Activated CD4-positive, alpha-beta T cell treated with anti-CD3 and anti-CD28 coated beads, Interleukin-2, amount 50 U/mL, for 1 hour (primary cell): Measurements from ENCODE around the gene CDYL2.
A peak's percentile ranks its signal among the peaks of the same experiment; 100 is the strongest.
"Not testable (repeated sequence)": the region's sequence is repeated elsewhere in the genome, so short reads cannot be mapped to it uniquely, and the experiment has no call there.

Experiments
- DNase-seq: peaks from one replicate; pipeline ENCODE4 v3.0.0-alpha.2; 2020

Gene CDYL2, protein sequence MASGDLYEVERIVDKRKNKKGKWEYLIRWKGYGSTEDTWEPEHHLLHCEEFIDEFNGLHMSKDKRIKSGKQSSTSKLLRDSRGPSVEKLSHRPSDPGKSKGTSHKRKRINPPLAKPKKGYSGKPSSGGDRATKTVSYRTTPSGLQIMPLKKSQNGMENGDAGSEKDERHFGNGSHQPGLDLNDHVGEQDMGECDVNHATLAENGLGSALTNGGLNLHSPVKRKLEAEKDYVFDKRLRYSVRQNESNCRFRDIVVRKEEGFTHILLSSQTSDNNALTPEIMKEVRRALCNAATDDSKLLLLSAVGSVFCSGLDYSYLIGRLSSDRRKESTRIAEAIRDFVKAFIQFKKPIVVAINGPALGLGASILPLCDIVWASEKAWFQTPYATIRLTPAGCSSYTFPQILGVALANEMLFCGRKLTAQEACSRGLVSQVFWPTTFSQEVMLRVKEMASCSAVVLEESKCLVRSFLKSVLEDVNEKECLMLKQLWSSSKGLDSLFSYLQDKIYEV

DNA sequence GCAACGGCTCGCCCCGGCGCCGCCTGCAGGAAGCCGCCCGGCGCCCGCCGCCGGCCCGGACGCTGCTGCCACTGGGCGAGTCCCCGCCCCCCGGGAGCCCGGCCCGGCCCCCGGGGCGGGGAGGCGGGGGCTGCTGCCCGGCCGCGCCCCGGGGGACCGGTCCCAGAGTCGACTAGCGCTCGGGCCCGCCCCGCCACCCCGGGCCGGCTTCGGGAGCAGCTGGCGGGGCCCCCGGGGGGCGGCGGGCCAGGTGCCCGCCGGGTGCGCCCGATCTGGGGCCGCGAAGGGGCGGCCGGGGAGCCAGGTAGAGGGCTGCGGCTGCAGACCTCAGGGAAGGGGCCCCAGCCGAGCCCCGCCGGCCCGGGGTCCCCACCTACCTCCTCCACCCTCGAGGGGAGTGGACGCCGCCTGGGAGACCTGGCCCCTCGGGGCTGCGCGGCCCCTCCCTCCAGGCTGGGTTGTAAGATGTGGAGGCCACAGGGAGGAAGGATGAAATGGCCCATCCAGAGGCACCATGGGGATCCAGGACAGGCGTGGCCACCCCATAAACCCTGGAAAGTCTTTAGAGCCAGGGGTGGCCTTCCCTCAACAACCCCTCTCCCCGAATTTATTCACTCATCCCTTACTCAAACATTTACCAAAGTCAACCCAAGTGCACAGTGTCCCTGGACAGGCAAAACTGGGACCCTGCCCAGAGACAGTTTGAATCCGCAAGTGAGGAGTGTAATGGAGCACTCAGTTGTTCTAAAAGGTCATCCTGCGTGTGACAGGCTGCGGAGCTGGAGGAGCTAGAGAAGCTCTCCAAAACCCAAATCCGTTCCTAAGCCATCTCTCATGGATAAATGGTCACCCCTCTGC is at the start of gene CDYL2:
Gene CDYL2, minus strand, starts transcription at position 73 of the 858 bp plus-strand sequence. CDS start 425 bp downstream, outside the sequence.
- DNase-seq, result peak; percentile 25

DNA sequence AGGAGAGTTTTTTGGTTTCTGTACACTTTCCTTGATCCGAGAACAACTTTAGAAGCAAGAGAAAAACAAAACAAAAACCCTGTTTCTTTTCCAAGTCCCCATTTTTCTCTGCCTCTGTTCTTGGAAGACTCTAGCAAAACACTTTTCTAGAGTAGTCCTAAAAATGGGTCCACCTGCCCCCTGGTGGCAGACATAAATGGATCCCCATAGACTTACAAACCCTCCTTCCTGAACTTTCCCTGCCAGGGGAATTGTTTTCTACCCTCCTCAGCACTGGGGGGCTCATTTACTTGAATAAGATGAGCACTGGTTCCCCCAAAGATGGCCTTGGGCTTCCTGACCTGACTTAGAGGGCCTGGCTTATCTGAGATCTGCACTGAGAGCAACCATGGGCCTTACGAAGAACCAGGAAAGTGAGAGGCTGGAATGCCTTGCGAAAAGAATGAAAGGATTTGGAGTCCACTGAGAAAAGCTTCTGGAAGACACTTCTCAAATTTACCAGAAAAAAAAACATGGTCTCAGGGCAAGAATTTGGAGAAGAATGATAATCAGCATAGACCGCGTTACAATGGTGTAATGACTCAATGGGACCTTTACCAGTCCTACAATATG is 48.0 kb upstream of the CDYL2 start:
- DNase-seq, result peak; percentile 1

DNA sequence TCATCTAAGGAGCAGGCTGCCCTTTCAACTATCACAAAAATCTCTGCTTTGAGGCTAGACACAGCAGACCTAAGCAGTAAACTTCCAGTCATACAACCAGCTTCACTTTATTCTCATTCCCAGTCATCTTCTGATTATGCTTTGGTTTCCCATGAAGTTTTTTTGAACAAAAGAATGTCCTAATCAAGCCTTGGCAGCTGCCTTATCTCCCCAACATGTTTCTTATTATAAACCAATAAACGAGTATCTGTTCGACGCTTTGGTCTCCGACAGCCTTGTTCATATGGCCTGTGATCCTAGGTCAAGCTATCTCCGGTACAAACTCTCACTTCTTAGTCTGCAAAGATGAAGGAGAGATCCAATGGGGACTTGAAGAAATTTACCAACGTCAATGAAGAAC is 47.4 kb upstream of the CDYL2 start:
- no peak for DNase-seq

DNA sequence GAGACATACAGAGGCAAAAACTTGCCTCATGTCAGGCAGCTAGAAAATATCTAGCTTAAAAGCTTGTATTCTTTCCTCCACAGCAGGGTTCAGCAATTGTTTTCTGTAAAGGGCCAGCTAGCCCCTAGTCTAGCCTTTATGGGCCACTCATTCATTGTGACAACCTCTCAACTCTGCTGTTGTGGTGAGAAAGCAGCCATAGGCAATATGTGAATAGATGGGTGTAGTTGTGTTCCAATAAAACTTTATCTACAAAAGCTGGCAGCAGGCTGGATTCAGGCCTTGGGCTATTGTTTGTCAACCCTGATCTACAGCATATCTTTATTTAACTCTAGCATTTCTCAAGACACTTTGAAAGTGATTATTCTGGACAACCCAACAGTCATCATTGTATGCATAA is 46.4 kb upstream of the CDYL2 start:
- no peak for DNase-seq

DNA sequence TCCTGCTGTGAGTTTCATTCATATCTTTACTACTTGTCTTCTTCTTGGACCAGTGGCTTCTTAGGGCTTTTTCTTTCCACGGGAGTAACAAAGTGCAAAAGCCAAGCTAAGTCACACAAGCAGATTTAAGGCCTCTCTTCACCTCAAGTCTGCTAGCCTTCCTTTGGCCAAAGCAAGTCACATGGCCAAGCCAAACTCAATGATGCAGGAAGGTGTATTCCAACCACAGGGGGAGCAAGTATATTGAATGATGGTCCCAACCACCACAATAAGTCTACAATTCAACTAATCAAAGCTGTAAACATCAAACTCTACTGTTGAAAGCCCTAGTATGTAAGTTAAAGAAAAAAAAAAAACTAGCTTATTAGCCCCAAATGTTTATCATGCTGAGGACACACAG is 44.5 kb upstream of the CDYL2 start:
- DNase-seq, result no peak

DNA sequence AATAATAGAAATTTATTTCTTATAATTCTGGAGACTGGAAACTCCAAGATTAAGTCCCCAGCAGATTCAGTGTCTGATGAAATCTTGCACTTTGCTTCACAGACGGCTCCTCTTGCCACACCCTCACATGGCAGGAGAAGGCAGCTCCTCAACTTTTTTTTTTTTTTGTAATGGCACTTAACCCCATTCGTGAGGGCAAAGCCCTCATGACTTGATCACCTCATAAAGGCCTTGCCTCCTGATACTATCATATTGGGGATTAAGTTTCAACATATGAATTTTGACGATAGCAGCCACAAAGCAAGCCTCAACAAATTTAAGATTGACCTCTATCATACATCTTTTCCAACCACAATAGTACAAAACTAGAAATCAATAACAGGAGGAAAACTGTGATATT is 42.3 kb upstream of the CDYL2 start:
- no peak for DNase-seq

DNA sequence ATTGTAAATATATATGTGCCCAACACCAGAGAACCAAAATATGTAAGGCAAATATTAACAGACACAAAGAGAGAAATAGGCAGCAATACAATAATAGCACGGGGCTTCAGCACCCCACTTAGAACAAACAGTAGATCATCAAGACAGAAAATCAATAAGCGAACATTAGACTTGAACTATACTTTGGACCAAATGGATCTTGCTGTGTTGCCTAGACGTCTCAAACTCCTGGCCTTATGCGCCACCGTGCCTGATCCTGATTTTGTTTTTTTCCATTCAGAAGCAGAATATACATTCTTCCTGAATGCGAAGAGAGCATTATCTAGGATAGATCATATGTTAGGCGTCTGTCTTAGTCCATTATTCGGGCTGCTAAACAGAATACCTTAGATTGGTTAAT is 41.9 kb upstream of the CDYL2 start:
- no peak for DNase-seq

DNA sequence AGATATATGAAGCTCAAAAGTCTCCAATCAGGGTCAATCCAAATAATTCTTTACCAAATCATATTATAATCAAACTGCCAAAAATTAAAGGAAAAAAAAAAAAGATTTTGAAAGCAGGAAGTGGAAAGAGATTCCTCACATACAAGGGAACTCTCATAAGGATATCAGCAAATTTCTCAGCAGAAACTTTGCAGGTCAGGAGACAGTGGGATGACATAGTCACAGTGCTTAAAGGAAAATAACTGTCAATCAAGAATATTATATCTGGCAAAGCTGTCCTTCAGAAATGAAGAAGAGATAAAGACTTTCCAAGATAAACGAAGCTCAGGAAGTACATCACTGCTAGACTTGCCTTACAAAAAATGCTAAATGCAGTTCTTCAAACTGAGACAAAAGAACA is 40.0 kb upstream of the CDYL2 start:
- DNase-seq, result no peak

DNA sequence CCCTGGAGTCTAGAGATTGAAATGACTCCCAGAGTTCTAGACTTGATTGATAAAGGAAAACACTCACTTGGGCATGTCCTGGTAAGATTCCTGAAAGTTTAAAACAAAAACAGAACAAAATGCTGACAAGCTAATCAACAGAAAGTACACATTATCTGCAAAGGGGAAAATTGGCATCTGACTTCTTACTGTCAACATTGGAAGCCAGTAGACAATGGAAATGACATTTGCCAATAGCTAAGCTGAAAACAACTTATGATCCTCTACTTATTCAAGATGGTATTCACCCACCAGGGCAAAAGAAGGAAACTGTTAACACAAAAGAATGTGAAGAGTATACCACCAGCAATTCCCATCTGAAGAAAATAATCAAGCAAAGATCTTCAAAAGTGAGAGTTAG is 36.8 kb upstream of the CDYL2 start:
- DNase-seq, result no peak

DNA sequence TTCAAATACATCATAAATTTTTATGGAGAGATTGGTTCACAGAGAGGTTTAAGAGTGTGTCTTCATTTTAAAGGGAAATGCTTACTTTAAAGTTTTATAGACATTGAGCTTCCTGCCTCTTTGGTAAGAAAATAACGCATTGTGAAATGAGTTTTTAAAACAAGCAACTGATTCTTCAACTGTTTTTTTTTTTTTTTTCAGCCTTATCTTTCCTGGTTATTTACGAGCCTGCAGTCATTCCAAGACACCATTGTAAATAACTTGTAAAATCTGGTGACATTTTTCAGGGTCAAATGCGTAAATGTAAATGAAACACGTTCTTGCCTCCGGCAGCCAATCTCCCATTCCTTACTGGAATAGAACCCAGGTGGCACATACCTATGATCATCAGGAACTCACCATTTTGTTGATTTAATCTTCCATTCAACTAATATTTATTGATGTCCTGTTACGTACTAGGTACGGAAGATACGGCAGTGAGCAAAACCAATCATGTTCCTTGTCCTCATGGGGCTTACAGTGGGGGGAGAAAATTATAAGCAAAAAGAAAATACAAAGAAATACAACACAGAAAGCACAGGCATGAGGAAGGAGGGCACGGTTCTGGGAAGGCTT is 33.2 kb upstream of the CDYL2 start:
- DNase-seq, result no peak

DNA sequence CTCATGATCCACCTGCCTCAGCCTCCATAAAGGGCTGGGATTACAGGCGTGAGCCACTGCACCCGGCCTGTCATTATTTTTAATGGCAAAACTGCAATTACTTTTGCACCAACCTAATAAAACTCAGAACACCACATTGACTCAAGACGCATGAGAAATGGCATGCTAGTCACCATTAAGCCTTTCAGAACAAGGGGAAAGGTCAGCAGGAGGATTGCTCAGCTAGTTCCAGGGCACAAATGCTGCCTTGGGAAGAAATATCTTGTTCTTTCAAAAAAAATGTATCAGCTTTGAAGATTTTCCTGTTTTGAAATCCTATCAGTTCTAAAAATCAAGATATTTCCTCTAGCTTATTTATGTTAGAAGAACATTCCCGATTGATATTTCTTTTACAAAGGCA is 32.4 kb upstream of the CDYL2 start:
- no peak for DNase-seq

DNA sequence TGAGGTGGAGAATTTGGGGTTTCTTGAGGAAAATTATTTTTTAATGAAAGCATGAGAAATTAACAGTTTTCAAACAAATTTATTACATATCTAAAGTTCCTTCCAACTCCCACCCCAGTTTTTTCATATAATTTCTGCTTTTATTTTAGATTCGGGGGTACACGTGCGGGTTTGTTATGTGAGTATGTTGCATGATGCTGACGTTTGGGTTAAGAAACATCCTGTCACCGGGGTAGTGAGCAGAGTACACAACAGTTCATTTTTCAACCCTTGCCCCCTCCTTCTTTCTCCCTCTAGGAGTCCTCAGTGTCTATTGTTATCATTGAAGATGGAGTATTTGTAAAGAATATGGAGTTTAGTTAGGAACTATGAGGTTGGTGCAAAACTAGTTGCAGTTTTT is 31.8 kb upstream of the CDYL2 start:
- no peak for DNase-seq

DNA sequence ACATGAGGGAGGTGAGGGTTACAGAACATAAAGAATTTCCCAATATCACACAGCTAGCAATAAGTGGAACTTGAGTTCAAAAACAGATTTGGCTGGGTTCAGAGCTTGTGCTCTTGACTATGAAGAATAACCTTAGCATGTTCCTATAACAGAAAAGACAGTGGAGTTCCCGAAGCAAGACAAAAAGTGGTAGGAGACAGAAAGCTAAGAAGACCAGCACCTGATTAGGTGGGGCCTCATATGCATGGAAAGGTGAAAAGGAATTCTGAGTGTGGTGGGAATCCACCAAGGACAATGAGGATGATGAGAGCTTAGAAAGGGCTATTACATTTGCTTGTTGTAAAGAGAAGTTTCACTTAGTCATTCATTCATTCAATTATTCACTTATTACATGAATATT is 26.6 kb upstream of the CDYL2 start:
- DNase-seq, result no peak

DNA sequence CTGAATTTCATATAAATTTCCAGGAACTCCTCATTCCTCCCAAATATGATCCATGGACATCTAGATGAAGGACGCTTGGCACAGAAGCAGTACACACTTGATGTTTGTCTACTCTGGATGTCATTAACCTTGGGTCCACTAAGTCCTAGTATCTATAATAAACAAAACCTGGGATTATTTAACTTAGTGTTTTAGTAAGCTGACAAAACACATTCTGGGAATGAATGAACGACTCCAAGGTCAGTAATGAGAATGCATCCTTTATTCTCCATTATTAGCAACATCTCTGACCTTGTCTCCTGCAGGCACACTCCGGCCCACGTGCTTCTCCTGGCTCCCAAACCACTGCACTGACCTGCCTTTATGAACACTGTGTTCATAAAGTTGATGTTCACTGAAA is 24.1 kb upstream of the CDYL2 start:
- DNase-seq, result no peak

DNA sequence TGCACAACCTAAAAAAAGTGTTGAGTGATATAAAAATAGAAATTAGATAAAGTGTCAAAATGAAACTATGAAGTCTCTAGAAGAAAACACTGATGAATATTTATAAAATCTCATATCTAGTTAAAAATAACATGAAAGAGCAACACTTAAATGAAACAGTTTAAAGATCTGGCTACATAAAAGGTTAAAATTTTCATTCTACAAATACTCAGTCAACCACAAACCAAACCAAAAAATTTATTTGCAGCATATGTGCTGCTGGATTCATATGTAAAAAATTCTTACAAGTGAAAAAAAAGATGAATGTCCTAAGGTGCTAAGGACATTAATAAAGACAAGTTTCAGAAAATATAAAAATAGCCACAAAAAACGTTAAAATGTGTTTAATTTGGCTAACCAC is 22.6 kb upstream of the CDYL2 start:
- DNase-seq, result no peak

DNA sequence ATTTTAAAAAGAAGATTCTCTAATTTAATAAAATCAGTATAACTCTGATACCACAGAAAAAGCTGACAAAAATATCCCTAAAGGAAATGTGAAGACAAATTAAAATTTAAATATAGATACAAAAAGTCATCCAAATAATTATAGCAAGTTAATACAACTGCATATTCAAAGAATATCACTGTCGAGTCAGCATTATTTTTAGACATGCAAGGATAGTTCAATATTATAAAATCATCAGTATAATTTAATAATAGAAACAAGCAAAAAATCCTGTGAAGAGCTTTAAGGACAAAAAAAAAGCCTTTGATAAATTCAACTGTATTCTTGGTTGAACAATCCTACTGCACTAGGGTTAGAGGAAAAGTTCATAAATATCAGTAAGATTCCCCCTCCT is 21.0 kb upstream of the CDYL2 start:
- no peak for DNase-seq

DNA sequence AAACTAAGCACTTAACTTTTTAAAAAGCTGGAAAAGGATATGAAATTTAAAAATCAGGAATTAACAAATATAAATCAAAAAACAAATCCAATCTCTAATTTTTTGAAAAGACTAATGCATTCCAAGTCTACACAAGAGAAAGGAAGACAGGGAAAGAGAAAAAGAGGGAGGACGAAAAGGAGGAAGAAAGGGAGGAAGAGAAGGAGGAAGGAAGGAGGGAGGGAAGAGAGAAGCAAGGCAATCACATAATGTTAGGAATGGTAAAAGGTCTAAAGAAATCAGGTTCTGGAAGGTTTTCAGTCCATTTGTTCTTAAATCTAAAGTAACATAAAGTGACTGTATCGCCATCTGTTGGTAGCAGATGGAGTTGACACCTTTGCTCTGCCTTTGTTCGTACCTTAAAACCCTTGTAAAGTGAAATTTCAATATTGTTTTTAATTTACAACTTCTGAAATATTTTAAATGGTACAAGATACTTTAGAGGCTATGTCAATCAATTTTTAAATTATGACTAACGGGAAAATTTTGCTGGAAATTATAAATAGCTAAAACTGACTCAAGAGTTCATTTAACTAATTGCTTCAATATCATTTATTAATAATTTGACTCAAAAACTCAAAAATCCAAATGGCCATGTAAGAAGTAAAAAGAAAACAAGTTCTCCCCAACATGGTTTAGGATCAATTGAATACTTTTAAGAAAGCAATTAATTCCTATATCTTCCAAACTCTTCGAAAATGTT is 20.4 kb upstream of the CDYL2 start:
- DNase-seq, result peak; percentile 34

DNA sequence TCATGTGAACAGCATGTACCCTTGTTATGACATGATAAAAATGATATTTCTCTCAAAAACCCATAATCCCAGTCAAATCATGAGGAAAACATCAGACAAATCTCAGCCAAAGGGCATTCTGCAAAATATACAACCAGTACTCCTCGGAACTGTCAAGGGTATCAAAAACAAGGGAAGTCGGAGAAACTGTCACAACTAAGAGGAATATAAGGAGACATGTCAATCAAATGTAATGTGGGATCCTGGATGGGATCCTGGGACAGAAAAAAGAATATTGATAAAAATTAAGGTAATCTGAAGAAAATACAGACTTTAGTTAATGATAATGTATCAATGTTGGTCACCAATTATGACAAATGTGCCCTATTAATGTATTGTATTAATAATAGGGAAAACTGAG is 15.6 kb upstream of the CDYL2 start:
- no peak for DNase-seq

DNA sequence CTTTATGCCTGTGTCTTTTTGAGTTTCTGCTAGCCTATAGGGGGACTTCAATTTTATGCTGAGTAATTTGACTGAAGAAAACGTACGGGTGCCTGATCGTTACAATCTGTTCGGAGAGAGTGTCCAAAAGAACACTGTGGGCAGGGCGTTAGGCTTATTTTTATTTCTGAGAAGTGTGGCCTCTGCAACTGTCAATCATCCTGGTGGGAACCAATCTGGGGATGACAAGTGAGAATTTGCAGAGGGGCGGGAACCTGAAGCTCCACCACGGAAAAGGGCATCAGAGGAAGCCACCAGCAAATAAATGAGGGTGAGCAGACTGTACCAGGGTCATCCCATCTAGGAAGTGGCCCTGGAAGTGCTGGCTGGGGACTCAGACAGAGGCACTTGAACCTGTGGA is 12.0 kb upstream of the CDYL2 start:
- no peak for DNase-seq

DNA sequence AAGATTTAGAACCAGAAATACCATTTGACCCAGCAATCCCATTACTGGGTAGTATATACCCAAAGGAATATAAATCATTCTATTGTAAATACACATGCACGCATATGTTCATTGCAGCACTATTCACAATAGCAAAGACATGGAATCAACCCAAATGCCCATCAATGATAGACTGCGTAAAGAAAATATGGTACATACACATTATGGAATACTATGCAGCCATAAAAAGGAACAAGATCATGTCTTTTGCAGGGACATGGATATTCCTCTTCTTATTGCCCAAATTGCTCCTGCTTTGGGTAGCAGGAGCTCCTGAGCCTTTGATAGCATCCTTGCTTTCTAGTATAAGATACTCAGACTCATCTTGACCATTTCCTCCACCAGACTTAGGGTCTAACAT is 10.9 kb upstream of the CDYL2 start:
- DNase-seq, result not testable (repeated sequence)

DNA sequence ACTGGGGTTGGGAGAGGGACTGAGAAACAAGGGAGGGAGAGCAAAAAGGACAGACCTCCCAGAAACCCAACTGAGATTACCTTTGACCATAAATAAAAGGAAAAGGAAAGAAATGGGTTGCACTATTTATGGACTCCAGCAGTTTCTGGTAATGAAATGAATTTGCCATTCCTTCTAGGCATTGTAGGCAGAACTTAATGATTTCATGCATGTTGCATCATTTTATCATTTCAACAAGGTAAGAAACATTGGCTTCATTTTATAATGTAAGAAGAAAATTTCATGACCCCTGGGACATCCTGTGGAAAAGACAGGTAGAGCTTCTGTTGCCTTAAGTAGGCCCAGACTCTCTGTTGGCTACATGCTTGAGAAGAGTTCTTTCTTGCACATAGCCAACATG is 8.2 kb upstream of the CDYL2 start:
- DNase-seq, result no peak

DNA sequence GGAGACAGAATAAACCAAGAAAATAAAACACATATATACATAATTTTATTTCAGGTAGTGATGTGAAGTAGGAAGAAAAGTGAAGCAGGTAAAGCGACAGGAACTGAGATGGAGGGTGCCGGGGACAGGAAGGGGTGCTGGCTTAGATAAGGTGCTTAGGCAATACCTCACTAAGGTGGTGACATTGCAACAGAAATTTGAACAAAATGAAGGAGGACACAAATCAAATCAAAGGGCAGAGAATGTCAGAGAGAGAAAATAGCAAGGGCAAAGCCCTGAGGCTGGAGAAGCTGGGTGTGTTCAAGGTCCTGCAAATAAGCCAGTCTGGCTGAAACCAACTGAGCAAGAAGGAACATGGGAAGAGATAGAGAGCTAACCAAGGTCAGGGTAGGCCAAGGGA is 5.0 kb upstream of the CDYL2 start:
- no peak for DNase-seq

DNA sequence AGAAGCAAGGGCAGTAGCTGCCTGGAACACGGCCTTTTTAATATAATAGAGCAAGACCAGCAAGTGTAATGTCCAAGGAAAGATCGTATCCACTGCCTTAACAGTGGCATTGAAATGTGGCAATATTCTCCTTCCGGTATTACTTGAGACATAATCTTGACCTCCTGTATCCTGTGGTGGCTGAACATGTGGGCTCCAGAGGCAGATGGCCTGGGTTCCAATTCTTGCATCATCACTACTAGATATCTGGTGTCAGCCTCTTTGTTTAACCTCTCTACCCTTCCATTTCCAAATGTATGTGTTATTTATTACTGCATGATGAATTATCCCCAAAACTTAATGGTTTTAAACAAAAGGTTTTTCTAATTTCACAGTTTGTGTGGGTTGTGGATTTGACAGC is 3.5 kb upstream of the CDYL2 start:
- DNase-seq, result no peak
